Cardiac muscle cell (in vitro differentiated cells and primary cell): ENCODE measurements around the gene MPC1. TPM values are rescaled to one million over a fixed set of nuclear protein-coding genes. Genes with fewer than 3 reads are reported as not detected.
"Not testable (repeated sequence)": the region's sequence is repeated elsewhere in the genome, so short reads cannot be mapped to it uniquely, and the experiment has no call there.

Experiments
- DNase-seq, 2 donors: peaks; one replicate each; pipeline versions ENCODE4 v3.0.0 to v3.0.0-alpha.2; 2010 to 2017; ENCODE audit warnings: low read depth in 1 of 2, low spot score in 1 of 2
- H3K27ac ChIP-seq: fragments of 200-600 bp; sonication (generic); 2 replicates; pipeline ENCODE4 v1.5.1; 2016
- H3K27me3 ChIP-seq: fragments of 200-600 bp; sonication (generic); 2 replicates; pipeline ENCODE4 v1.6.0; 2016; ENCODE audit warnings: control low read depth
- H3K36me3 ChIP-seq: fragments of 200-600 bp; sonication (generic); 2 replicates; pipeline ENCODE4 v1.5.1; 2016; ENCODE audit warnings: control low read depth
- H3K4me1 ChIP-seq: fragments of 200-600 bp; sonication (generic); 2 replicates; pipeline ENCODE4 v1.8.1; 2017; ENCODE audit warnings: low read depth, mild to moderate bottlenecking, mixed run types
- H3K4me3 ChIP-seq: fragments of 200-600 bp; sonication (generic); 2 replicates; pipeline ENCODE4 v1.5.1; 2016; ENCODE audit warnings: mild to moderate bottlenecking
- H3K9me3 ChIP-seq: fragments of 200-600 bp; sonication (generic); 2 replicates; pipeline ENCODE4 v1.5.1; 2017; ENCODE audit warnings: low read depth, mild to moderate bottlenecking, control low read depth
- CTCF ChIP-seq: IDR thresholded peaks from 2 replicates; pipeline ENCODE4 v1.5.1; 2012; ENCODE audit warnings: low read depth, mild to moderate bottlenecking, low read length
- polyA plus RNA-seq: library from polyadenylated mRNA; unstranded; fragments of >200 nt; fragmentation: Nextera tagmentation; extraction: Ambion mirVana; gene quantifications from 2 replicates; pipeline ENCODE4 v1.2.1, GENCODE V29; 2016
- total RNA-seq: library from RNA; depleted of rRNA; stranded (reverse); fragments of >200 nt; gene quantifications from 2 replicates; pipeline ENCODE4 v1.2.3, GENCODE V29; 2016

The MPC1 gene
- total and polyA plus RNA-seq, 2 experiments from 2014 or later = 28.5 to 122 TPM

DNA sequence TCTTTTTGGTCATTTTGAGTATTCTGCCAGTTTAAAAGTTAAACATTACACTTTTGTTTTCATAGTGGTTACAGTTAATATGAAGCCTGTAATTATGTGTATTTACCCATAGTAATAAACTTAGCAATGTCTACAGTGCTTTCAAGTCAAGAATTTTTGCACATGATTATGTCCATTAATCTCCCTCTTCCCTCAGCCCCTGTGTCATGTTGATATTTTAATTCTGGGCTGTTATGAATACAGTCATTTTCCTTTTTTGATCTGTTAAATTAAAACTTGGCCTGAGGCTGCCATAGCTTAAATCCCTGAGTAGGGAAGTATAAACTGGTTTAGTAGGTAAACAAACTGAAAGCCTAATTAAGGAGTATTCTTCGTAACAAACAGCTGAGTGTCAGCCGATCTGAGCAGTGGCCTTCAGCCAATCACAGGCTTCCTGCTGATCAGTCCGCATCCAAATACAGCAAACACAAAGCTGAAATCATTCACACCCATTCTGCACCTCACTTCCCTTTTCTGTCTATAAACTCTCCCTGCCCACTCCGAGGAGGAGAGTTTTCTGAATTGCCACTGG lies 30.9 kb downstream of the MPC1 start:
- Histone ChIP-seq H3K4me1 (no peaks in the 10 kb centered on the region), H3K36me3 (no peaks in the 10 kb centered on the region), H3K9me3 (no peaks in the 10 kb centered on the region), H3K4me3 (no peak overlapping the region), H3K27me3 (peaks cover 6% of the 10 kb centered on the region), H3K27ac (no peak overlapping the region)
- no peak for TF ChIP-seq CTCF
- DNase-seq = peak in 1 of 2 donors; percentile 22

GRCh38 chr6:166348305-166348949 lies 34.3 kb downstream of the MPC1 start:
- no peaks in the 10 kb centered on the region for H3K4me1 ChIP-seq
- no peaks in the 10 kb centered on the region for H3K9me3 ChIP-seq
- H3K36me3 ChIP-seq = no peaks in the 10 kb centered on the region
- TF ChIP-seq CTCF = no peak
- no peak overlapping the region for H3K4me3 ChIP-seq
- H3K27ac ChIP-seq = no peak overlapping the region
- no peaks in the 10 kb centered on the region for H3K27me3 ChIP-seq
- no peak for DNase-seq

GRCh38 chr6:166346965-166347364 lies 35.8 kb downstream of the MPC1 start:
- Histone ChIP-seq H3K9me3 (no peaks in the 10 kb centered on the region), H3K4me1 (no peaks in the 10 kb centered on the region), H3K4me3 (no peak overlapping the region), H3K27me3 (no peaks in the 10 kb centered on the region), H3K27ac (no peak overlapping the region), H3K36me3 (no peaks in the 10 kb centered on the region)
- TF ChIP-seq CTCF = no peak
- DNase-seq = no peak

GRCh38 chr6:166346449-166346848 lies 36.3 kb downstream of the MPC1 start:
- TF ChIP-seq CTCF = no peak
- Histone ChIP-seq H3K9me3 (no peaks in the 10 kb centered on the region), H3K27ac (no peak overlapping the region), H3K27me3 (no peaks in the 10 kb centered on the region), H3K4me1 (peaks cover 1% of the 10 kb centered on the region), H3K36me3 (no peaks in the 10 kb centered on the region), H3K4me3 (no peak overlapping the region)
- no peak for DNase-seq

GRCh38 chr6:166345672-166346071 lies 37.1 kb downstream of the MPC1 start:
- H3K27ac ChIP-seq, H3K9me3 ChIP-seq, DNase-seq, H3K27me3 ChIP-seq, H3K4me3 ChIP-seq, H3K4me1 ChIP-seq, H3K36me3 ChIP-seq: not testable (repeated sequence)

- H3K9me3 ChIP-seq, H3K4me3 ChIP-seq, H3K27me3 ChIP-seq, H3K36me3 ChIP-seq, H3K27ac ChIP-seq, H3K4me1 ChIP-seq, DNase-seq: not testable (repeated sequence)
Measured at GRCh38 chr6:166344921-166345320, 37.8 kb downstream of the MPC1 start.
